HEK293 (cell line): ENCODE results near the gene TRIM66.

Experiments used
- CTCF ChIA-PET: fragments of 350-600 bp; formaldehyde crosslinking; extraction: SDS; loops from one replicate; lab custom pipeline; 2021; ENCODE audit warnings: antibody characterized with exemption; lab: Yijun Ruan, JAX
- POLR2A ChIA-PET: fragments of 300-600 bp; formaldehyde crosslinking; extraction: SDS; loops from one replicate; lab custom pipeline; 2020; ENCODE audit warnings: antibody characterized with exemption, inconsistent platforms; lab: Yijun Ruan, JAX
- H3K27ac ChIP-seq: fragments of 200-500 bp; sonication (Bioruptor generic); 2 replicates; pipeline ENCODE4 v1.5.1; 2014; ENCODE audit warnings: low read depth, low read length, control low read depth, inconsistent platforms; ENCODE audit errors: extremely low read depth
- H3K36me3 ChIP-seq, 2 experiments: fragments of 200-500 bp in 1 of 2; sonication (Bioruptor generic) in 1 of 2; 1 replicate in 1 of 2; 2 replicates in 1 of 2; pipeline ENCODE4 v1.5.1; 2014 to 2017; ENCODE audit warnings: inconsistent platforms in 2 of 2, low read length in 2 of 2; ENCODE audit not compliant: control insufficient read depth in 2 of 2, insufficient read depth in 1 of 2
- H3K4me1 ChIP-seq: fragments of 200-500 bp; sonication (Bioruptor generic); 2 replicates; pipeline ENCODE4 v1.5.1; 2014; ENCODE audit warnings: mild to moderate bottlenecking, low read length, inconsistent platforms; ENCODE audit not compliant: control insufficient read depth, insufficient read depth
- H3K4me3 ChIP-seq: 2 replicates; pipeline ENCODE4 v1.5.1; 2011; ENCODE audit warnings: low read depth, mild to moderate bottlenecking, control low read depth, low read length, moderate library complexity
- H3K9me3 ChIP-seq: fragments of 200-500 bp; sonication (Bioruptor generic); 2 replicates; pipeline ENCODE4 v1.5.1; 2014; ENCODE audit warnings: low read depth, low read length, inconsistent platforms; ENCODE audit not compliant: control insufficient read depth, insufficient read depth
- ATF2 ChIP-seq: fragments of 450-650 bp; formaldehyde crosslinking; IDR thresholded peaks from 2 replicates; pipeline ENCODE4 v1.5.1; 2016; ENCODE audit warnings: missing biosample characterization, missing genetic modification characterization, low read depth
- GLI4 ChIP-seq: fragments of 450-650 bp; formaldehyde crosslinking; IDR thresholded peaks from 2 replicates; pipeline ENCODE4 v1.5.1; 2016; ENCODE audit warnings: missing biosample characterization, missing genetic modification characterization
- IKZF3 ChIP-seq: fragments of 450-650 bp; IDR thresholded peaks from 2 replicates; pipeline ENCODE4 v1.5.0; 2018; ENCODE audit warnings: missing biosample characterization, mild to moderate bottlenecking, missing genetic modification characterization, moderate library complexity
- KLF8 ChIP-seq: fragments of 450-650 bp; formaldehyde crosslinking; IDR thresholded peaks from 2 replicates; pipeline ENCODE4 v1.5.1; 2016; ENCODE audit warnings: missing biosample characterization, missing genetic modification characterization
- SCRT1 ChIP-seq: fragments of 450-650 bp; formaldehyde crosslinking; IDR thresholded peaks from 2 replicates; pipeline ENCODE4 v1.5.1; 2016; ENCODE audit warnings: missing biosample characterization, missing genetic modification characterization, borderline replicate concordance
- ZBTB48 ChIP-seq: fragments of 450-650 bp; formaldehyde crosslinking; IDR thresholded peaks from 2 replicates; pipeline ENCODE4 v1.5.1; 2016; ENCODE audit warnings: missing biosample characterization, missing genetic modification characterization
- ZNF146 ChIP-seq: fragments of 450-650 bp; formaldehyde crosslinking; IDR thresholded peaks from 2 replicates; pipeline ENCODE4 v1.5.1; 2016; ENCODE audit warnings: missing biosample characterization, missing genetic modification characterization
- ZNF16 ChIP-seq: fragments of 450-650 bp; formaldehyde crosslinking; IDR thresholded peaks from 2 replicates; pipeline ENCODE4 v1.5.1; 2016; ENCODE audit warnings: low read depth, missing biosample characterization, missing genetic modification characterization
- ZNF18 ChIP-seq: fragments of 450-650 bp; formaldehyde crosslinking; IDR thresholded peaks from 2 replicates; pipeline ENCODE4 v1.5.1; 2016; ENCODE audit warnings: missing biosample characterization, missing genetic modification characterization
- ZNF335 ChIP-seq: fragments of 450-650 bp; formaldehyde crosslinking; conservative IDR thresholded peaks from 2 replicates; pipeline ENCODE4 v1.5.1; 2016; ENCODE audit warnings: missing biosample characterization, missing genetic modification characterization
- ZNF341 ChIP-seq: fragments of 450-650 bp; formaldehyde crosslinking; IDR thresholded peaks from 2 replicates; pipeline ENCODE4; 2016; ENCODE audit warnings: low read depth, missing biosample characterization, missing genetic modification characterization
- ZNF488 ChIP-seq: fragments of 450-650 bp; formaldehyde crosslinking; IDR thresholded peaks from 2 replicates; pipeline ENCODE4 v1.5.1; 2016; ENCODE audit warnings: missing biosample characterization, missing genetic modification characterization
- ZNF561 ChIP-seq: fragments of 450-650 bp; IDR thresholded peaks from 2 replicates; pipeline ENCODE4 v1.5.1; 2018; ENCODE audit warnings: missing biosample characterization, missing genetic modification characterization, borderline replicate concordance
- ZNF600 ChIP-seq: fragments of 450-650 bp; formaldehyde crosslinking; IDR thresholded peaks from 2 replicates; pipeline ENCODE4 v1.5.1; 2016; ENCODE audit warnings: missing biosample characterization, missing genetic modification characterization
- ZNF707 ChIP-seq: fragments of 450-650 bp; formaldehyde crosslinking; IDR thresholded peaks from 2 replicates; pipeline ENCODE4 v1.5.1; 2016; ENCODE audit warnings: missing biosample characterization, missing genetic modification characterization
- ZNF791 ChIP-seq: fragments of 450-650 bp; formaldehyde crosslinking; IDR thresholded peaks from 2 replicates; pipeline ENCODE4 v1.5.1; 2016; ENCODE audit warnings: missing biosample characterization, missing genetic modification characterization
- ZSCAN30 ChIP-seq: fragments of 450-650 bp; IDR thresholded peaks from 2 replicates; pipeline ENCODE4 v1.5.1; 2018; ENCODE audit warnings: missing biosample characterization, mild to moderate bottlenecking, missing genetic modification characterization, moderate library complexity
- ZXDB ChIP-seq: fragments of 450-650 bp; formaldehyde crosslinking; IDR thresholded peaks from 2 replicates; pipeline ENCODE4 v1.5.1; 2016; ENCODE audit warnings: missing biosample characterization, missing genetic modification characterization
- TF ChIP-seq, protein P1 (sequence below): fragments of 450-650 bp; formaldehyde crosslinking; IDR thresholded peaks from 2 replicates; pipeline ENCODE4 v1.5.1; 2017; ENCODE audit warnings: missing biosample characterization, missing genetic modification characterization
- TF ChIP-seq, protein P2 (sequence below): IDR thresholded peaks from 2 replicates; pipeline ENCODE4 v1.6.1; 2011; ENCODE audit warnings: mild to moderate bottlenecking, low read depth, low read length, borderline replicate concordance
- TF ChIP-seq, protein P3 (sequence below): fragments of 450-650 bp; formaldehyde crosslinking; IDR thresholded peaks from 2 replicates; pipeline ENCODE4 v1.5.1; 2016; ENCODE audit warnings: missing biosample characterization, missing genetic modification characterization

The TRIM66 gene

DNA sequence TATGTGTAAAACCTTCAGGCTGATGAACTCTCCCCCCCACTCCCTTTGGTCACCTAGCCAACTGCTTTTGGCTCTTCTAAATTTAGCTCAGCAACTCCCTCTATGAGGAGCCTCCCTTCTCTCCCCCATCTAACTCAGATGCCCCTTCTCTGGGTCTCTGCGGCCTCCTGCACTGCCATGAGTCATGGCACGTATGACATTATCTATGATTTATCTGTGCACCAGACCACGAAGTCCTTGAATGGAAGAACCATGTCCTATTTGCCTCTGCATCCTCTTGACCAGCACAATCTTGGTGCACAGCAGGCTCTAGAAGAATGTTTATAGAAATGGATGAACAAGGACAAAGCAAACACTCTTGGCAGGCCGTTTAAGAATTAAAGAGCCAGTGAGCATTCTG is 46.1 kb upstream of the TRIM66 start (continued):
- TF ChIP-seq, protein P1, sequence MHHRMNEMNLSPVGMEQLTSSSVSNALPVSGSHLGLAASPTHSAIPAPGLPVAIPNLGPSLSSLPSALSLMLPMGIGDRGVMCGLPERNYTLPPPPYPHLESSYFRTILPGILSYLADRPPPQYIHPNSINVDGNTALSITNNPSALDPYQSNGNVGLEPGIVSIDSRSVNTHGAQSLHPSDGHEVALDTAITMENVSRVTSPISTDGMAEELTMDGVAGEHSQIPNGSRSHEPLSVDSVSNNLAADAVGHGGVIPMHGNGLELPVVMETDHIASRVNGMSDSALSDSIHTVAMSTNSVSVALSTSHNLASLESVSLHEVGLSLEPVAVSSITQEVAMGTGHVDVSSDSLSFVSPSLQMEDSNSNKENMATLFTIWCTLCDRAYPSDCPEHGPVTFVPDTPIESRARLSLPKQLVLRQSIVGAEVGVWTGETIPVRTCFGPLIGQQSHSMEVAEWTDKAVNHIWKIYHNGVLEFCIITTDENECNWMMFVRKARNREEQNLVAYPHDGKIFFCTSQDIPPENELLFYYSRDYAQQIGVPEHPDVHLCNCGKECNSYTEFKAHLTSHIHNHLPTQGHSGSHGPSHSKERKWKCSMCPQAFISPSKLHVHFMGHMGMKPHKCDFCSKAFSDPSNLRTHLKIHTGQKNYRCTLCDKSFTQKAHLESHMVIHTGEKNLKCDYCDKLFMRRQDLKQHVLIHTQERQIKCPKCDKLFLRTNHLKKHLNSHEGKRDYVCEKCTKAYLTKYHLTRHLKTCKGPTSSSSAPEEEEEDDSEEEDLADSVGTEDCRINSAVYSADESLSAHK (tag by site-specific recombination) = no peak

DNA sequence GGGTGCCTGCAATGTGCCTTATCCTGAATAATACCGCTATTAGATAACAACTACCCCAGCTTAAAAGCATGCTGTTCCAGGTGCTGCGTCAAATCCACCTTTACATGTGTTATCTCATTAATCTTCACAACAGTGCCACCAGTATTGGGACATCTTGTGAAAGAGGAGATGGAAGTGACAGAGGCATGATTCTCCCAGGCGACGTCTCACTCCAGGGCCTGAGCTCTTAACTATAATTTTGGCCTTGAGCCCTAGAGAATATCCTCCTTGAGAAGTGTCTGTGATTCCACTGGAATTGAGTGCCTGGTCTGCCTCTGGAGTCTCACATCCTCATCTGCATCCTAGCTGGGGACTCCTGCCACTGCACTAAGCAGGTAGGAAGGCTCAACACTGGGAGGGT is 43.9 kb upstream of the TRIM66 start:
- H3K4me3 ChIP-seq = no peak overlapping the region
- peaks cover 0 to 5% of the 10 kb centered on the region in 2 experiments; a peak in 1 of 3 replicates for H3K36me3 ChIP-seq
- ChIA-PET POLR2A (interaction anchor here (1.5 kb wide), 1 partner anchor 38 kb away, joined by 5 read pairs; no protein-coding TSS in a partner anchor), CTCF (interaction anchor here (0.6 kb wide), 1 partner anchor 233 kb away, joined by 4 read pairs; no protein-coding TSS in a partner anchor)
- no peaks in the 10 kb centered on the region for H3K9me3 ChIP-seq
- no peak for TF ChIP-seq ZXDB (tag by site-specific recombination)
- no peak for TF ChIP-seq ZNF791 (tag by site-specific recombination)
- TF ChIP-seq ZNF335 (tag by site-specific recombination) = no peak
- no peak for TF ChIP-seq ZNF561 (tag by site-specific recombination)
- TF ChIP-seq IKZF3 (tag by site-specific recombination) = no peak
- no peak for TF ChIP-seq KLF8 (tag by site-specific recombination)
- no peak for TF ChIP-seq ZNF146
- TF ChIP-seq, protein P2, sequence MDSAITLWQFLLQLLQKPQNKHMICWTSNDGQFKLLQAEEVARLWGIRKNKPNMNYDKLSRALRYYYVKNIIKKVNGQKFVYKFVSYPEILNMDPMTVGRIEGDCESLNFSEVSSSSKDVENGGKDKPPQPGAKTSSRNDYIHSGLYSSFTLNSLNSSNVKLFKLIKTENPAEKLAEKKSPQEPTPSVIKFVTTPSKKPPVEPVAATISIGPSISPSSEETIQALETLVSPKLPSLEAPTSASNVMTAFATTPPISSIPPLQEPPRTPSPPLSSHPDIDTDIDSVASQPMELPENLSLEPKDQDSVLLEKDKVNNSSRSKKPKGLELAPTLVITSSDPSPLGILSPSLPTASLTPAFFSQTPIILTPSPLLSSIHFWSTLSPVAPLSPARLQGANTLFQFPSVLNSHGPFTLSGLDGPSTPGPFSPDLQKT = no peak
- no peak for TF ChIP-seq ZBTB48 (tag by site-specific recombination)
- no peak overlapping the region for H3K27ac ChIP-seq
- peaks cover 13% of the 10 kb centered on the region for H3K4me1 ChIP-seq

DNA sequence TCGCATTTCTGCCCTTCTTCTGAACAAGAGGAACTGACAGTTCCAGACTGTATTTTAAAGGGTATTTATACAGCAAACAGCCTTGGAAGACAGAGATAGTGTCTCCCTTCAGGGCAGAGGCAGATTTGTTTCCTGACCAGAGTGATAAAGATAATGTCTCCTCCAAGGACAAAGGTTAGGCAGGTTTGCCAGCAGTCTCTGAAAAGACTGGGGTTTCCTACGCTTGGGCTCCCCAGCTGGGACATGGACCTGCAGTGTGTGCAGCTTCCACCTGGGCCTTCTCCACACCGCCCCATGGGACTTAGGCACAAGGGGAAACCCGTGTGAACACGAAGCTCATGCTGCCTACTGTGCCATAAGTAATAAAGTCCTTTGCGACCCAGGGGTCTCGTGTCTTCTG is 42.2 kb upstream of the TRIM66 start:
- H3K9me3 ChIP-seq = no peaks in the 10 kb centered on the region
- ChIA-PET POLR2A (no interaction called here), CTCF (interaction anchor here (0.7 kb wide), 1 partner anchor 951 kb away, joined by 3 read pairs; no protein-coding TSS in a partner anchor)
- H3K4me3 ChIP-seq = no peak overlapping the region
- peaks cover 0 to 5% of the 10 kb centered on the region in 2 experiments; a peak in 1 of 3 replicates for H3K36me3 ChIP-seq
- H3K4me1 ChIP-seq = peaks cover 13% of the 10 kb centered on the region
- H3K27ac ChIP-seq = no peak overlapping the region
- TF ChIP-seq ZNF707 (no peak), ATF2 (tag by site-specific recombination) (no peak)

- peaks cover 13% of the 10 kb centered on the region for H3K4me1 ChIP-seq
- peaks cover 0 to 5% of the 10 kb centered on the region in 2 experiments; a peak in 1 of 3 replicates for H3K36me3 ChIP-seq
- H3K27ac ChIP-seq = no peak overlapping the region
- POLR2A ChIA-PET = no interaction called here
- no peak overlapping the region for H3K4me3 ChIP-seq
- H3K9me3 ChIP-seq = no peaks in the 10 kb centered on the region
- CTCF ChIA-PET = no interaction called here
- TF ChIP-seq ZNF18 (tag by site-specific recombination) = no peak
- TF ChIP-seq, protein P3, sequence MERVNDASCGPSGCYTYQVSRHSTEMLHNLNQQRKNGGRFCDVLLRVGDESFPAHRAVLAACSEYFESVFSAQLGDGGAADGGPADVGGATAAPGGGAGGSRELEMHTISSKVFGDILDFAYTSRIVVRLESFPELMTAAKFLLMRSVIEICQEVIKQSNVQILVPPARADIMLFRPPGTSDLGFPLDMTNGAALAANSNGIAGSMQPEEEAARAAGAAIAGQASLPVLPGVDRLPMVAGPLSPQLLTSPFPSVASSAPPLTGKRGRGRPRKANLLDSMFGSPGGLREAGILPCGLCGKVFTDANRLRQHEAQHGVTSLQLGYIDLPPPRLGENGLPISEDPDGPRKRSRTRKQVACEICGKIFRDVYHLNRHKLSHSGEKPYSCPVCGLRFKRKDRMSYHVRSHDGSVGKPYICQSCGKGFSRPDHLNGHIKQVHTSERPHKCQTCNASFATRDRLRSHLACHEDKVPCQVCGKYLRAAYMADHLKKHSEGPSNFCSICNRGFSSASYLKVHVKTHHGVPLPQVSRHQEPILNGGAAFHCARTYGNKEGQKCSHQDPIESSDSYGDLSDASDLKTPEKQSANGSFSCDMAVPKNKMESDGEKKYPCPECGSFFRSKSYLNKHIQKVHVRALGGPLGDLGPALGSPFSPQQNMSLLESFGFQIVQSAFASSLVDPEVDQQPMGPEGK = no peak
- TF ChIP-seq GLI4 = no peak
- TF ChIP-seq ZNF341 (tag by site-specific recombination) = no peak
- TF ChIP-seq ZNF488 (tag by site-specific recombination) = no peak
- no peak for TF ChIP-seq ZNF16 (tag by site-specific recombination)
- no peak for TF ChIP-seq ZNF600 (tag by site-specific recombination)
- TF ChIP-seq ZSCAN30 (tag by site-specific recombination) = no peak
- no peak for TF ChIP-seq SCRT1 (tag by site-specific recombination)
These were observed 41.2 kb upstream of the TRIM66 start for GRCh38 chr11:8723711-8724110.
